ENCODE results near the gene FRAT1. TPM values are rescaled to one million over a fixed set of nuclear protein-coding genes. Genes with fewer than 3 reads are reported as not detected.

FRAT1 gene
- polyA plus RNA-seq, 3 donors, result 17.0 to 34.4 (median 31.2) TPM

DNA sequence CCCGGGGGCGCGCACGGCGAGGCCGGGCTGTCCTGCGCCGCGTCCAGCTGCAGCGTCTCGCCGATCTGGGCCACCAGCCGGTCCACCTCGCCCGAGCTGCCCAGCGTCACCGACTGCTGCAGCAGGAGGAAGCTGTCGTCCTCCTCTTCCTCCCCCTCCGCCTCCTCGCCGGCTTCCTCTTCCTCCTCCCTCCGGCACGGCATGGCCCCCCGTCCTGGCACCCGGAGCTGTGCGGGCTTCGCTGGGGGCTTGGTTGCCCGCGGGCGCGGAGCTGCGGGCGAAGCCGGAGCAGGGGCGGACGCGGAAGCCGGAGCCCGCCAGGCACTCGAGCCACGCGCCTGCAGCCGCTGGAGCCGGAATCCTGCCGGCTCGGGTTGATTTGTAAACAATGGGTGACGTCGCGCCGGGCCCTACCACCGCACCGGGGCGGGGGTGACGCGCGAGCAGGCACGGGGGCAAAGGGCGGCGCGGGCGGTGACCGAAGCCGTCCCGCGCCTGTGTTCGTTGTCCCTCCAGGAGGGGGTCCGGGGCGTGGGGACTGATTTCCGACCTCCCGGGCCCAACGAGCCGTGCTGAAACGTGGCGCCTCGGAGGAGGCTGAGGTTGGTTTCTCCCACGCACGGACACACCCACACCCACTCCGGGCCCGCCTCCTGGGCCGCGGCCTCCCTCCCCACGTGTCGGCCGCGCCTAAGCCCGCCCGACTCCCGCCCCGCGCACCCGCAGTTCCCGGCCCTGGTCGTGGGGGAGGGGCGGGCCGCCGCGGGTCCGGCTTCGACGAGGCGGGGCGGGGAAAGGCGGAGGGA lies 15.5 kb downstream of the FRAT1 start, which contains the start of gene FRAT2:
TSS of gene FRAT2 (minus strand) at position 360 of the 806 bp plus-strand sequence. CDS start at position 203, 157 bp downstream.
- peaks cover 29 to 41% of the 10 kb centered on the region in 2 donors for H3K36me3 Mint-ChIP-seq
- peak within 1 kb of the TSS; percentile 95 to 99 (median 97) for H3K27ac Mint-ChIP-seq
- peaks cover 0 to 5% (median 2%) of the 10 kb centered on the region in 7 donors for H3K9me3 Mint-ChIP-seq
- H3K9ac ChIP-seq (ENCODE audit: insufficient read depth, low read length, poor library complexity, severe bottlenecking), result peak within 1 kb of the TSS; percentile 87
- TF ChIP-seq, protein P1, sequence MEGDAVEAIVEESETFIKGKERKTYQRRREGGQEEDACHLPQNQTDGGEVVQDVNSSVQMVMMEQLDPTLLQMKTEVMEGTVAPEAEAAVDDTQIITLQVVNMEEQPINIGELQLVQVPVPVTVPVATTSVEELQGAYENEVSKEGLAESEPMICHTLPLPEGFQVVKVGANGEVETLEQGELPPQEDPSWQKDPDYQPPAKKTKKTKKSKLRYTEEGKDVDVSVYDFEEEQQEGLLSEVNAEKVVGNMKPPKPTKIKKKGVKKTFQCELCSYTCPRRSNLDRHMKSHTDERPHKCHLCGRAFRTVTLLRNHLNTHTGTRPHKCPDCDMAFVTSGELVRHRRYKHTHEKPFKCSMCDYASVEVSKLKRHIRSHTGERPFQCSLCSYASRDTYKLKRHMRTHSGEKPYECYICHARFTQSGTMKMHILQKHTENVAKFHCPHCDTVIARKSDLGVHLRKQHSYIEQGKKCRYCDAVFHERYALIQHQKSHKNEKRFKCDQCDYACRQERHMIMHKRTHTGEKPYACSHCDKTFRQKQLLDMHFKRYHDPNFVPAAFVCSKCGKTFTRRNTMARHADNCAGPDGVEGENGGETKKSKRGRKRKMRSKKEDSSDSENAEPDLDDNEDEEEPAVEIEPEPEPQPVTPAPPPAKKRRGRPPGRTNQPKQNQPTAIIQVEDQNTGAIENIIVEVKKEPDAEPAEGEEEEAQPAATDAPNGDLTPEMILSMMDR (IDR thresholded peaks at IDR 0.05), result no peak
- peak within 1 kb of the TSS; percentile 87 to 99 (median 90) for H3K4me3 ChIP-seq (replicated peaks in 1 of 3; ENCODE audit: low read depth in 2 of 3, low read length in 3 of 3)
- H3K9me3 ChIP-seq (replicated peaks in 1 of 2; ENCODE audit: control insufficient read depth in 1 of 2, insufficient read depth in 1 of 2, low read length in 2 of 2), result no peaks in the 10 kb centered on the region
- H3K79me2 ChIP-seq (ENCODE audit: insufficient read depth, low read length), result peaks cover 53% of the 10 kb centered on the region
- peaks cover 67% of the 10 kb centered on the region for H3K4me1 Mint-ChIP-seq
- peak within 1 kb of the TSS; percentile 80 for H2AFZ ChIP-seq (ENCODE audit: insufficient read depth, low read depth, low read length, poor library complexity, severe bottlenecking)
- under 1% methylated on average over 77 of the region's 103 CpGs for WGBS (ENCODE audit: insufficient coverage)
- H3K27ac ChIP-seq (ENCODE audit: low read depth in 1 of 2, low read length in 2 of 2), result peak within 1 kb of the TSS; percentile 85 to 92
- peak within 1 kb of the TSS; percentile 82 for H3K4me2 ChIP-seq (replicated peaks; ENCODE audit: extremely low read depth, low read length, poor library complexity, severe bottlenecking)
- intact Hi-C loops (cut with micrococcal nuclease), result loop anchor here (2.0 to 10.0 kb wide), 6 partner anchors 14 to 160 kb away; partner anchors contain the start of genes ARHGAP19 (in 1 of the 2), MMS19 (in 1 of the 2), PGAM1 (in 1 of the 2) and UBTD1 (in 1 of the 2)
- peak within 1 kb of the TSS; percentile 98 to 99 for H3K4me3 Mint-ChIP-seq
- H3K36me3 ChIP-seq (replicated peaks in 1 of 2; ENCODE audit: control insufficient read depth in 1 of 2, insufficient read depth in 2 of 2, low read length in 2 of 2), result peaks cover 3 to 26% of the 10 kb centered on the region in 2 donors
- no peaks in the 10 kb centered on the region for H3K27me3 ChIP-seq (ENCODE audit: control insufficient read depth in 2 of 2, insufficient read depth in 2 of 2, low read length in 2 of 2)
- peaks cover 0 to 2% (median 0%) of the 10 kb centered on the region in 3 donors for H3K27me3 Mint-ChIP-seq (ENCODE audit: low read depth in 3 of 3)
- DNase-seq, result peak; percentile 81 to 92 (median 90)
- H3K4me1 ChIP-seq (ENCODE audit: control insufficient read depth in 1 of 2, insufficient read depth in 2 of 2, low read length in 2 of 2), result peaks cover 46 to 65% of the 10 kb centered on the region in 2 donors
- H4K20me1 ChIP-seq (ENCODE audit: insufficient read depth, low read length), result peaks cover 44% of the 10 kb centered on the region

DNA sequence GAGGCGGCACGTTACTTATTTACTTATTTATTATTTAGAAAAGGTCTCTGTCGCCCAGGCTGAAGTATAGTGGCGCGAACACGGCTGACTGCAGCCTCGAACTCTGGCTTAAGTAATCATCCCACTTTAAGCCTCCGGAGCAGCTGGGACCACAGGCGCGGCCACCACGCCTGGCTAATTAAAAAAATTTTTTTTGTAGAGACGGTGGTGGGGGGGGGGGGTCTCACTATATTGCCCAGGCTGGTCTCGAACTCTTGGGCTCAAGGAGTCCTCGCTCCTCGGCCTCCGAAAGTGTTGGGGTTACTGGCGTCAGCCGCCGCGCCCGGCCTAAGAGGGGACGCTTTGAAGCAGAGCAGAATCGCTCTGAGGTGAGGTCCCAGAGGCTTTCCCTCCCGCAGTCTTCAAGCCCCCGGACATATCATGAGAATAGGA lies 16.1 kb downstream of the FRAT1 start:
- Histone ChIP-seq H3K9ac (ENCODE audit: insufficient read depth, low read length, poor library complexity, severe bottlenecking) (peak overlapping the region; percentile 87), H4K20me1 (ENCODE audit: insufficient read depth, low read length) (peaks cover 37% of the 10 kb centered on the region), H3K79me2 (ENCODE audit: insufficient read depth, low read length) (peaks cover 47% of the 10 kb centered on the region), H3K9me3 (replicated peaks in 1 of 2; ENCODE audit: control insufficient read depth in 1 of 2, insufficient read depth in 1 of 2, low read length in 2 of 2) (no peaks in the 10 kb centered on the region), H2AFZ (ENCODE audit: insufficient read depth, low read depth, low read length, poor library complexity, severe bottlenecking) (peak overlapping the region; percentile 80), H3K27me3 (ENCODE audit: control insufficient read depth in 2 of 2, insufficient read depth in 2 of 2, low read length in 2 of 2) (no peaks in the 10 kb centered on the region), H3K4me1 (ENCODE audit: control insufficient read depth in 1 of 2, insufficient read depth in 2 of 2, low read length in 2 of 2) (peaks cover 40 to 59% of the 10 kb centered on the region in 2 donors), H3K4me2 (replicated peaks; ENCODE audit: extremely low read depth, low read length, poor library complexity, severe bottlenecking) (peak overlapping the region; percentile 82), H3K4me3 (replicated peaks in 1 of 3; ENCODE audit: low read depth in 2 of 3, low read length in 3 of 3) (peak overlapping the region; percentile 64 to 99 (median 90)), H3K36me3 (replicated peaks in 1 of 2; ENCODE audit: control insufficient read depth in 1 of 2, insufficient read depth in 2 of 2, low read length in 2 of 2) (peaks cover under 1 to 21% of the 10 kb centered on the region in 2 donors), H3K27ac (ENCODE audit: low read depth in 1 of 2, low read length in 2 of 2) (peak overlapping the region; percentile 85 to 91)
- TF ChIP-seq, protein P1 (IDR thresholded peaks at IDR 0.05), result no peak
- Mint-ChIP-seq H3K4me3 (peak overlapping the region; percentile 62 to 70), H3K27me3 (ENCODE audit: low read depth in 3 of 3) (peaks cover 0 to 2% (median 0%) of the 10 kb centered on the region in 3 donors), H3K9me3 (peaks cover 0 to 3% (median 2%) of the 10 kb centered on the region in 7 donors), H3K4me1 (peaks cover 60% of the 10 kb centered on the region), H3K36me3 (peaks cover 25 to 34% of the 10 kb centered on the region in 2 donors), H3K27ac (peak overlapping the region; percentile 81 to 91 (median 87))
- DNase-seq, result no peak
- WGBS (ENCODE audit: insufficient coverage), result 12% methylated on average over 18 of the region's 25 CpGs
- intact Hi-C loops (cut with micrococcal nuclease), result loop anchor here (2.0 to 10.0 kb wide), 2 partner anchors 14 to 160 kb away; partner anchors contain the start of genes MMS19 (in 1 of the 2) and UBTD1 (in 1 of the 2)
